Esophagus (tissue), 2 donors: ENCODE data around the gene TFRC. TPM values are rescaled to one million over a fixed set of nuclear protein-coding genes. Genes with fewer than 3 reads are reported as not detected.
"Not testable (repeated sequence)": the region's sequence is repeated elsewhere in the genome, so short reads cannot be mapped to it uniquely, and the experiment has no call there.

Source experiments
- H3K27ac ChIP-seq, 2 donors: one replicate each; pipeline ENCODE4 v1.5.1; 2013; ENCODE audit warnings: low read depth in 2 of 2, mild to moderate bottlenecking in 2 of 2, inconsistent platforms in 1 of 2, low read length in 1 of 2, moderate library complexity in 1 of 2
- H3K27me3 ChIP-seq, 2 donors: one replicate each; pipeline ENCODE4 v1.6.1; 2013; ENCODE audit warnings: low read length in 2 of 2, control low read depth in 1 of 2, mild to moderate bottlenecking in 1 of 2; ENCODE audit not compliant: insufficient read depth in 2 of 2, control insufficient read depth in 1 of 2
- H3K36me3 ChIP-seq, 2 donors: one replicate each; pipeline ENCODE4 v1.6.1; 2013; ENCODE audit warnings: low read length in 1 of 2; ENCODE audit not compliant: control insufficient read depth in 2 of 2, insufficient read depth in 2 of 2
- H3K4me1 ChIP-seq, 2 donors: one replicate each; pipeline ENCODE4 v1.6.1; 2013; ENCODE audit warnings: low read length in 1 of 2; ENCODE audit not compliant: control insufficient read depth in 2 of 2, insufficient read depth in 2 of 2
- H3K4me3 ChIP-seq, 2 donors: one replicate each; pipeline ENCODE4 v1.5.1; 2013; ENCODE audit warnings: low read length in 2 of 2, mild to moderate bottlenecking in 2 of 2, low read depth in 1 of 2, moderate library complexity in 1 of 2
- H3K9me3 ChIP-seq, 2 donors: one replicate each; pipeline ENCODE4 v1.6.1; 2013; ENCODE audit warnings: mild to moderate bottlenecking in 2 of 2, low read depth in 1 of 2, low read length in 1 of 2, moderate library complexity in 1 of 2; ENCODE audit not compliant: control insufficient read depth in 2 of 2, insufficient read depth in 1 of 2
- WGBS, 2 donors: extraction: QIAGEN DNeasy Blood & Tissue Kit; methylation state at CpG; one replicate each; pipeline ENCODE4 v1.1.7; 2013; 5-methylcytosine and 5-hydroxymethylcytosine counted together
- polyA plus RNA-seq, 2 donors: library from polyadenylated mRNA; stranded (reverse); fragments of 200-250 nt; gene quantifications; one replicate each; pipeline ENCODE4 v1.2.3, GENCODE V29; 2013
- donor health status: healthy with polysubstance abuse.
- donor health status: Bipolar disorder and iron deficiency.

Gene TFRC
- polyA plus RNA-seq, 2 donors = 20.8 to 32.5 TPM

GRCh38 chr3:196115678-196116083, 33.8 kb upstream of the TFRC start:
- H3K27me3 ChIP-seq = no peaks in the 10 kb centered on the region
- H3K4me1 ChIP-seq = peaks cover 0 to 5% of the 10 kb centered on the region in 2 donors
- no peaks in the 10 kb centered on the region for H3K36me3 ChIP-seq
- H3K27ac ChIP-seq = no peak overlapping the region
- no peak overlapping the region for H3K4me3 ChIP-seq
- 74 to 79% methylated on average over 3 of the region's 3 CpGs for WGBS, 2 donors
- H3K9me3 ChIP-seq = no peaks in the 10 kb centered on the region

GRCh38 chr3:196111939-196112386, 30.1 kb upstream of the TFRC start:
- 44 to 46% methylated on average over 7 of the region's 7 CpGs for WGBS, 2 donors
- H3K27me3 ChIP-seq = no peaks in the 10 kb centered on the region
- H3K27ac ChIP-seq = no peak overlapping the region

GRCh38 chr3:196108075-196108743, 26.3 kb upstream of the TFRC start:
- Histone ChIP-seq H3K27me3 (no peaks in the 10 kb centered on the region), H3K36me3 (no peaks in the 10 kb centered on the region), H3K4me1 (peaks cover 0 to 8% of the 10 kb centered on the region in 2 donors), H3K27ac (peak overlapping the region; percentile 19 to 77), H3K9me3 (no peaks in the 10 kb centered on the region), H3K4me3 (no peak overlapping the region)
- 43 to 45% methylated on average over 13 of the region's 13 CpGs for WGBS, 2 donors

More at GRCh38 chr3:196111939-196112386, 30.1 kb upstream of the TFRC start:
- Histone ChIP-seq H3K36me3 (no peaks in the 10 kb centered on the region), H3K4me1 (peaks cover 0 to 8% of the 10 kb centered on the region in 2 donors), H3K4me3 (no peak overlapping the region), H3K9me3 (no peaks in the 10 kb centered on the region)

GRCh38 chr3:196104707-196105106, 22.8 kb upstream of the TFRC start:
- not testable (repeated sequence) for H3K36me3 ChIP-seq, H3K4me3 ChIP-seq, H3K27ac ChIP-seq, H3K27me3 ChIP-seq, H3K9me3 ChIP-seq, H3K4me1 ChIP-seq
- 87 to 90% methylated on average over 12 of the region's 12 CpGs for WGBS, 2 donors

- H3K27ac ChIP-seq, H3K27me3 ChIP-seq, H3K9me3 ChIP-seq, H3K4me3 ChIP-seq, H3K36me3 ChIP-seq, H3K4me1 ChIP-seq: not testable (repeated sequence)
- WGBS, 2 donors = 66 to 68% methylated on average over 8 of the region's 8 CpGs
Measured at GRCh38 chr3:196098365-196098980, 16.6 kb upstream of the TFRC start.

GRCh38 chr3:196097373-196098154, 15.7 kb upstream of the TFRC start:
- 60 to 61% methylated on average over 5 of the region's 5 CpGs for WGBS, 2 donors
- no peak overlapping the region for H3K27ac ChIP-seq
- no peak overlapping the region for H3K4me3 ChIP-seq

GRCh38 chr3:196096382-196096953, 14.6 kb upstream of the TFRC start:
- Histone ChIP-seq H3K4me3 (no peak overlapping the region), H3K36me3 (no peaks in the 10 kb centered on the region), H3K4me1 (peaks cover 0 to 2% of the 10 kb centered on the region in 2 donors), H3K27me3 (no peaks in the 10 kb centered on the region), H3K27ac (no peak overlapping the region), H3K9me3 (no peaks in the 10 kb centered on the region)
- 45 to 50% methylated on average over 11 of the region's 11 CpGs for WGBS, 2 donors

More at GRCh38 chr3:196097373-196098154, 15.7 kb upstream of the TFRC start:
- no peaks in the 10 kb centered on the region for H3K36me3 ChIP-seq
- H3K9me3 ChIP-seq = no peaks in the 10 kb centered on the region
- no peaks in the 10 kb centered on the region for H3K27me3 ChIP-seq
- H3K4me1 ChIP-seq = peaks cover 0 to 2% of the 10 kb centered on the region in 2 donors

GRCh38 chr3:196093317-196094111, 11.6 kb upstream of the TFRC start:
- Histone ChIP-seq H3K4me1 (peaks cover 0 to 2% of the 10 kb centered on the region in 2 donors), H3K4me3 (no peak overlapping the region), H3K27ac (no peak overlapping the region), H3K36me3 (no peaks in the 10 kb centered on the region), H3K27me3 (no peaks in the 10 kb centered on the region), H3K9me3 (no peaks in the 10 kb centered on the region)
- WGBS, 2 donors = 66 to 69% methylated on average over 7 of the region's 7 CpGs

- Histone ChIP-seq H3K27ac (no peak overlapping the region), H3K36me3 (no peaks in the 10 kb centered on the region), H3K9me3 (no peaks in the 10 kb centered on the region), H3K27me3 (no peaks in the 10 kb centered on the region), H3K4me3 (no peak overlapping the region), H3K4me1 (no peaks in the 10 kb centered on the region)
- 75% methylated on average over 5 of the region's 5 CpGs for WGBS, 2 donors
Measured at GRCh38 chr3:196087906-196088305, 6.0 kb upstream of the TFRC start.
